ENCODE data around the gene IL23R.

- TF ChIP-seq CTCF (IDR thresholded peaks at IDR 0.05), result no peak
- no peak for TF ChIP-seq POLR2A (IDR thresholded peaks at IDR 0.05)
These were observed 24.7 kb downstream of the IL23R start for GRCh38 chr1:67190942-67191341.

All from adrenal gland (tissue), 5 donors.